K562 (cell line): Measurements from ENCODE around the gene SLC9A2. TPM values are rescaled to one million over a fixed set of nuclear protein-coding genes. Genes with fewer than 3 reads are reported as not detected.

Experiments used
- ATAC-seq: fragments of 200-7000 bp; cut with Tn5 transposase; 3 replicates; pipeline ENCODE4 v1.9.1; 2020; ENCODE audit warnings: moderate library complexity
- BruUV-seq: library from RNA; stranded (reverse); fragments of 400-500 nt; replicated peaks from 2 replicates; lab custom pipeline; 2021; lab: Mats Ljungman, UMichigan
- CTCF ChIA-PET: fragments of 300-600 bp; formaldehyde crosslinking; extraction: SDS; loops from one replicate; lab custom pipeline; 2021; ENCODE audit warnings: low intra/inter-chr PET ratio; lab: Yijun Ruan, JAX
- POLR2A ChIA-PET: fragments of 300-600, 350-650 bp; sonication (Branson Sonifier 250); formaldehyde crosslinking; extraction: SDS; loops from one replicate; lab custom pipeline; 2021; ENCODE audit warnings: antibody characterized with exemption, inconsistent platforms; lab: Yijun Ruan, JAX
- DNase-seq, 4 experiments: peaks; one replicate each; pipeline versions ENCODE4 v3.0.0 to v3.0.0-alpha.2; 2011 to 2018; ENCODE audit warnings: low spot score in 3 of 4, mixed read lengths in 3 of 4; ENCODE audit errors: extremely low read depth in 1 of 4
- FAIRE-seq: peaks from 2 replicates; lab custom pipeline; 2011; peaks lifted over from hg19 to GRCh38; lab: Jason Lieb, UNC
- H2AFZ ChIP-seq: 2 replicates; pipeline ENCODE4 v1.6.0; 2011; ENCODE audit warnings: low read depth, low read length, control low read depth, inconsistent platforms
- H3K27ac ChIP-seq: fragments of 200-600 bp; 3 replicates; pipeline ENCODE4 v1.8.0; 2011; ENCODE audit warnings: low read depth, mild to moderate bottlenecking, control low read depth, inconsistent platforms, low read length, moderate library complexity, mixed read lengths; ENCODE audit errors: extremely low read depth
- H3K27me3 ChIP-seq, 2 experiments: fragments of 300-600 bp in 1 of 2; 2 replicates in 1 of 2; 3 replicates in 1 of 2; pipeline versions ENCODE4 v1.6.0 to v1.8.0; 2011; ENCODE audit warnings: inconsistent platforms in 2 of 2, low read length in 2 of 2, mild to moderate bottlenecking in 1 of 2, mixed read lengths in 1 of 2, moderate library complexity in 1 of 2; ENCODE audit not compliant: control insufficient read depth in 2 of 2, insufficient read depth in 2 of 2
- H3K36me3 ChIP-seq: fragments of 300-600 bp; 3 replicates; pipeline ENCODE4 v1.8.0; 2011; ENCODE audit warnings: mild to moderate bottlenecking, low read length, inconsistent platforms; ENCODE audit not compliant: control insufficient read depth, insufficient read depth
- H3K4me1 ChIP-seq, 2 experiments: fragments of 200-600 bp in 1 of 2; replicated peaks in 1 of 2; 2 replicates in 1 of 2; 3 replicates in 1 of 2; pipeline versions ENCODE4 v1.5.1 to v1.8.0; 2011; ENCODE audit warnings: inconsistent platforms in 2 of 2, low read length in 2 of 2, mild to moderate bottlenecking in 1 of 2, mixed read lengths in 1 of 2, moderate library complexity in 1 of 2; ENCODE audit not compliant: control insufficient read depth in 2 of 2, insufficient read depth in 2 of 2
- H3K4me2 ChIP-seq: 2 replicates; pipeline ENCODE4 v1.6.1; 2011; ENCODE audit warnings: low read length, control low read depth, inconsistent platforms, mixed read lengths; ENCODE audit not compliant: insufficient read depth
- H3K4me3 ChIP-seq: fragments of 200-600 bp; sonication (generic), shearing (Covaris generic); 2 replicates; pipeline ENCODE4 v1.5.1; 2016; ENCODE audit warnings: control low read depth, inconsistent platforms
- H3K79me2 ChIP-seq: fragments of 200-600 bp; 3 replicates; pipeline ENCODE4 v1.8.0; 2011; ENCODE audit warnings: low read length, inconsistent platforms; ENCODE audit not compliant: control insufficient read depth, insufficient read depth
- H3K9ac ChIP-seq, 2 experiments: 2 replicates each; pipeline versions ENCODE4 v1.6.0 to v1.6.1; 2011; ENCODE audit warnings: low read depth in 2 of 2, low read length in 2 of 2, control low read depth in 1 of 2, inconsistent platforms in 1 of 2, mild to moderate bottlenecking in 1 of 2, mixed read lengths in 1 of 2; ENCODE audit not compliant: insufficient read depth in 1 of 2
- H3K9me1 ChIP-seq: one replicate; pipeline ENCODE4 v1.6.0; 2011; ENCODE audit warnings: inconsistent platforms, mild to moderate bottlenecking, low read length, moderate library complexity; ENCODE audit not compliant: control insufficient read depth, insufficient read depth
- H3K9me3 ChIP-seq: replicated peaks from 2 replicates; pipeline ENCODE4 v1.5.1; 2011; ENCODE audit warnings: low read depth, low read length, inconsistent platforms; ENCODE audit not compliant: control insufficient read depth, insufficient read depth
- H4K20me1 ChIP-seq: replicated peaks from 2 replicates; pipeline ENCODE4 v1.6.1; 2011; ENCODE audit warnings: low read length, inconsistent platforms, mixed read lengths; ENCODE audit not compliant: control insufficient read depth, insufficient read depth
- ATF4 ChIP-seq: fragments of 450-650 bp; formaldehyde crosslinking; IDR thresholded peaks from 2 replicates; pipeline ENCODE4 v1.4.0; 2022; ENCODE audit warnings: mild to moderate bottlenecking, moderate library complexity
- CBX2 ChIP-seq: fragments of 200-600 bp; sonication (generic); IDR thresholded peaks from one replicate; pipeline ENCODE4 v1.6.1; 2012; ENCODE audit warnings: mild to moderate bottlenecking, low read length, inconsistent platforms; ENCODE audit not compliant: insufficient read depth, poor library complexity, severe bottlenecking
- GTF2B ChIP-seq: IDR thresholded peaks from 2 replicates; pipeline ENCODE4 v1.6.1; 2011; ENCODE audit not compliant: insufficient read length; ENCODE audit errors: extremely low read depth
- HDAC8 ChIP-seq: fragments of 450-650 bp; IDR thresholded peaks from 2 replicates; pipeline ENCODE4 v1.6.1; 2016; ENCODE audit warnings: mild to moderate bottlenecking, missing genetic modification characterization, moderate library complexity, missing compliant biosample characterization
- POLR2AphosphoS5 ChIP-seq: IDR thresholded peaks from 2 replicates; pipeline ENCODE4 v1.6.1; 2011; ENCODE audit warnings: mild to moderate bottlenecking, low read depth, low read length, moderate library complexity; ENCODE audit not compliant: control insufficient read depth, insufficient read depth
- SRSF7 ChIP-seq: fragments of 200-400 bp; formaldehyde crosslinking; optimal IDR thresholded peaks from 2 replicates; pipeline ENCODE3; 2017; ENCODE audit warnings: mild to moderate bottlenecking, low read depth, low read length
- TGIF2 ChIP-seq: sonication (generic); formaldehyde crosslinking; IDR thresholded peaks from 2 replicates; pipeline ENCODE4 v1.8.1; 2022; ENCODE audit warnings: mild to moderate bottlenecking, missing genetic modification reagents, moderate library complexity
- ZBTB40 ChIP-seq, 2 experiments: fragments of 450-650 bp in 1 of 2; sonication (generic) in 1 of 2; formaldehyde crosslinking in 1 of 2; IDR thresholded peaks; 2 replicates each; pipeline versions ENCODE4 v1.7.1 to v1.9.0; 2016 to 2022; ENCODE audit warnings: inconsistent platforms in 1 of 2, mild to moderate bottlenecking in 1 of 2, missing genetic modification reagents in 1 of 2
- ZNF165 ChIP-seq: fragments of 250-450 bp; sonication (Bioruptor Pico); IDR thresholded peaks from 2 replicates; pipeline ENCODE4 v1.4.0; 2020; ENCODE audit warnings: borderline replicate concordance
- ZNF354B ChIP-seq: fragments of 250-450 bp; sonication (Bioruptor Pico); IDR thresholded peaks from 2 replicates; pipeline ENCODE4 v1.4.0; 2020
- ZNF384 ChIP-seq: IDR thresholded peaks from 2 replicates; pipeline ENCODE4 v1.6.1; 2012; ENCODE audit warnings: low read depth, low read length, improper control_type of control experiment
- ZNF57 ChIP-seq: fragments of 450-650 bp; formaldehyde crosslinking; IDR thresholded peaks from 2 replicates; pipeline ENCODE4 v1.4.0; 2020; ENCODE audit warnings: mild to moderate bottlenecking, moderate library complexity
- WGBS: fragments of 100-300 bp; shearing (Covaris generic); methylation state at CpG from one replicate; pipeline ENCODE4 v1.1.6; 2016; ENCODE audit warnings: low coverage, mixed read lengths; ENCODE audit not compliant: insufficient coverage; ENCODE audit errors: missing lambda C conversion rate; 5-methylcytosine and 5-hydroxymethylcytosine counted together
- in situ Hi-C: fragments of 300-500 bp; cut with MboI; formaldehyde crosslinking; loops from 4 replicates; pipeline ENCODE4 v1.15.0; 2018; ENCODE audit warnings: inconsistent platforms, mixed read lengths
- intact Hi-C: fragments of 100-400 bp; cut with micrococcal nuclease; formaldehyde crosslinking; loops from 2 replicates; pipeline ENCODE4 v1.14.2; 2022
- polyA plus RNA-seq, 8 experiments: library from polyadenylated mRNA; depleted of rRNA in 4 of 8; stranded (reverse) in 5 of 8; unstranded in 3 of 8; fragments of >200 nt; fragmentation: Nextera tagmentation in 2 of 8; fragmentation: Illumina TruSeq in 1 of 8; extraction: Ambion mirVana in 2 of 8; extraction: Trizol in 1 of 8; gene quantifications; 2 replicates each; pipeline versions ENCODE4 v1.2.1 to v1.2.3, GENCODE V29; 2011 to 2014; ENCODE audit warnings: inconsistent platforms in 1 of 8, missing spikeins in 1 of 8
- total RNA-seq, 7 experiments: library from RNA; depleted of rRNA in 6 of 7; stranded (reverse); fragments of >200 nt in 6 of 7; fragmentation: Illumina TruSeq in 2 of 7; extraction: Trizol in 2 of 7; gene quantifications; 2 replicates each; pipeline versions ENCODE4 v1.2.1 to v1.2.3, GENCODE V29; 2011 to 2021; ENCODE audit warnings: low replicate concordance in 1 of 7

SLC9A2 gene
- total and polyA plus RNA-seq, 9 of the 15 experiments (the other 6 are each of a cell fraction or from before 2014, with no cell fraction given) = 0.45 to 3.3 (median 1.6) TPM

- in situ Hi-C loops = no loop called here
- TF ChIP-seq POLR2AphosphoS5 (no peak), TGIF2 (CRISPR knock-in tag) (no peak), ZBTB40 (IDR thresholded peaks at IDR 0.05) (no peak), ZBTB40 (CRISPR knock-in tag; IDR thresholded peaks at IDR 0.05) (no peak), GTF2B (no peak), ZNF165 (CRISPR knock-in tag) (no peak), CBX2 (no peak), HDAC8 (tag) (no peak), ZNF384 (no peak), ATF4 (CRISPR knock-in tag) (no peak), ZNF354B (no peak), SRSF7 (no peak), ZNF57 (CRISPR knock-in tag) (no peak)
Measured at GRCh38 chr2:102696463-102696862, 77.1 kb downstream of the SLC9A2 start.

More at GRCh38 chr2:102696463-102696862, 77.1 kb downstream of the SLC9A2 start:
- no TSS peak for BruUV-seq
- no peak for DNase-seq
- Histone ChIP-seq H3K79me2 (no peaks in the 10 kb centered on the region), H3K9me1 (no peaks in the 10 kb centered on the region), H4K20me1 (no peaks in the 10 kb centered on the region), H3K27ac (no peak overlapping the region), H3K9ac (no peak overlapping the region), H3K4me1 (no peaks in the 10 kb centered on the region; a peak in 1 of 5 replicates), H3K4me2 (no peak overlapping the region), H2AFZ (no peak overlapping the region), H3K36me3 (peaks cover 7% of the 10 kb centered on the region; the same call in 1 of the 3 replicates), H3K27me3 (no peaks in the 10 kb centered on the region), H3K4me3 (no peak overlapping the region), H3K9me3 (no peaks in the 10 kb centered on the region)
- ATAC-seq = no peak
- no peak for FAIRE-seq
- 71% methylated on average over 2 of the region's 2 CpGs for WGBS
- ChIA-PET CTCF (no interaction called here), POLR2A (interaction anchor here (0.7 kb wide), 1 partner anchor 329 kb away, joined by 3 read pairs; no protein-coding TSS in a partner anchor)
- intact Hi-C loops = no loop called here
